SHP77 treated with DMSO at 0.1 percent for 48 hours (cell line): ENCODE data around the gene CSNK2B.

Source experiments
- DNase-seq: peaks from one replicate; lab custom pipeline; 2025; lab: John Stamatoyannopoulos, UW

The CSNK2B gene

DNA sequence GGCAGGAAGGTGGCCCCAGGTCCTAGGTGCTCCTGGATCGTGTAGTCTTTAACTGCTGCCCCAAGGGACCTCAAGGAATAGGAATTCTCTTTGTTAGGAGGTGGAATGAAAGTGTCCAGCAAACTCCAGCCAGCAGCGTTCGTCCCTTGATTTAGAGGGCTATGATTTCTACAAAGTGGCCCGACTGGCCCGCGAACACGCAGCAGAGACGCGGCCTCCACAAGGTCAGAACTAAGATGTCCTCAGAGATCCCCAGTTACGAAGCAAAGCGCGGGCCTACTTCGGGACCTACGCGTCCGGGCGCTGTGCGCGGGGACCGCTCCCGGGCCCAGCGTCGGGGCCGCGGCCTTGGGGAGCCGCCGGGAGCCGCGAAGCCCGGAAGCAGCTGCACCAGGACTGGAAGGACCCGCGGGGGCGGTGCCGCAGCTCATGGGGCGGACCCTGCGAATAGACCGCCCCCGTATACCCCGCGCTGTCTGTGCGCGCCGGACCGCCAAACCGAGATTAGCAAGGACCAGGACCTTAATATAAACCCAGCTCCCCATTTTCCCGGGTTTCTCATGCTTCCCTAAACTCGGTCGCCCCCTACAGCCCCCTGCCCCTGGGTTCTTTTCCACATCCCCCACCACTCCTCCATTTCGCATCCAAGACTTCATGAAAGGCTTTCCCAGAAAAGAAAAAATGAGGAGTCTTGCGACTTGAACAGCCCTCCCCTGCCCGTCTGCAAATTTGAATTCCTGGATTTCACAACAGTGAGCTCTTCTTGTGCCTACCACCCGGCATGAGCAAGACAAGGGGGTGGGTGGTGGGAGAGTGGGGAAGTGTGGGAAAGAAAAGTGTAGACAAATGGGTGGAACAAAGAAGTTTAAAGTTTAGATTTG is 5.3 kb upstream of the CSNK2B start, which contains the start of gene C6orf47:
TSS of gene C6orf47 (minus strand) at position 398 of the 881 bp plus-strand sequence. CDS start 831 bp downstream, outside the sequence.
- peak; percentile 61 for DNase-seq

DNA sequence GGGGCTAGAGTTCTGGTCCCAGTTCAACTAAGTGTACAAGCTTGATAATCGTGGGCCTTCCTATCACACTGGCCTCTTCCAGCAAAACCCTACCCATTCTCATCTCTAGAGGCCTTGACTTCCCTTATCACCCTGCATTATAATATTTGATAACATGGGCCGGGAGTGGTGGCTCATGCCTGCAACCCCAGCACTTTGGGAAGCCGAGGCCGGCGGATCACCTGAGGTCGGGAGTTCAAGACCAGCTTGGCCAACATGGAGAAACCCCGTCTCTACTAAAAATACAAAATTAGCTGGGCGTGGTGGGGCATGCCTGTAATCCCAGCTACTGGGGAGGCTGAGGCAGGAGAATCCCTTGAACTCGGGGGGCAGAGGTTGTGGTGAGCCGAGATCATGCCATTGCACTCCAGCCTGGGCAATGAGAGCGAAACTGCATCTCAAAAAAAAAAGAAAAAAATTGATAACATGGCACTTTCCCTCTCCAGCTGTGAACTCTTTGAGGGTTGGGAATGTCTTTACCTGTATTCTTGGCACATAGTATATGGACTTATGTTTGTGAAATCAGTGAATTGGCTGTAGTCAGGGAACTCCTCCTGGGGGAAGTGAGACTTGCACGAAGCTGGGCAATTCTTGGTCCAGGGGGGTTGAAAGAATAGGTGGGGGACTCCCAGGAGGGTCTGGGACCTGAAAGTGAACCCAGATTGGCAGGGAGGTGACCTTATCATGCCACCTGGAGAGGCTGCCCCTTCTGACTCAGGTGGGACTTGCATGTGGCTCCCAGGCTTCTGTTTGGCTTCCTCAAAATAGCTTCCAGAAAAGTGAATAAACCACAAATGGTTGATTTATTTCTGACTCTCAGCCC is 4.4 kb upstream of the CSNK2B start:
- no peak for DNase-seq

DNA sequence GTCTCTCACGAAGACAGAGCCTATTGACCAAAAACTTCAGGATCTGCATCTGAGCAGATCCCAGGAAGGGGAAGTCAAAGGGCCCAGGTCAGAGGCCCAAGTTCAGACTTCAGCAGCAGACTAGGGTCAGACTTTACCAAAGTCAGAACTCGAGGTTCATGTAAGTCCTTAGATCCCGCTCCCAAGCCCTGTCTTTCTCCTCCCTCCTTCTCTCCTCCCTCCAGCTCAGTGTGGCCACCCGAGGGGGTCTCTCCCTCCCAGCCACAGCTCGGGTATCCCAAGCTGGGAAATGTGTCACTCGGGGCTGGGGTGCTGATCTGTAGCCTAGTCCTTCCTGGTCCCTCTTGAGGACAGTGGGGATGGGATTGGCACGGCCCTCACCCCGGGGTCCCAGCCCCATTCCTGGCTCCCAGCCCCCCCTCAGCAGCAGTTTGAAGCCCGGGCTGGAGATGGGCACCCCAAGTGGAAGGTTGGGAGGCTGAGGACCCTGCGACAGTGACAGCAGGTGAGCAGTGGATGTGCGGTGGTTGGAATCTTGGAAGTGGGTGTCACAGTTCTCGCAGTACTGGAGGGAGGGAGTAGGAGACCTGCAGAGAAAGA is 3.7 kb upstream of the CSNK2B start:
- no peak for DNase-seq

DNA sequence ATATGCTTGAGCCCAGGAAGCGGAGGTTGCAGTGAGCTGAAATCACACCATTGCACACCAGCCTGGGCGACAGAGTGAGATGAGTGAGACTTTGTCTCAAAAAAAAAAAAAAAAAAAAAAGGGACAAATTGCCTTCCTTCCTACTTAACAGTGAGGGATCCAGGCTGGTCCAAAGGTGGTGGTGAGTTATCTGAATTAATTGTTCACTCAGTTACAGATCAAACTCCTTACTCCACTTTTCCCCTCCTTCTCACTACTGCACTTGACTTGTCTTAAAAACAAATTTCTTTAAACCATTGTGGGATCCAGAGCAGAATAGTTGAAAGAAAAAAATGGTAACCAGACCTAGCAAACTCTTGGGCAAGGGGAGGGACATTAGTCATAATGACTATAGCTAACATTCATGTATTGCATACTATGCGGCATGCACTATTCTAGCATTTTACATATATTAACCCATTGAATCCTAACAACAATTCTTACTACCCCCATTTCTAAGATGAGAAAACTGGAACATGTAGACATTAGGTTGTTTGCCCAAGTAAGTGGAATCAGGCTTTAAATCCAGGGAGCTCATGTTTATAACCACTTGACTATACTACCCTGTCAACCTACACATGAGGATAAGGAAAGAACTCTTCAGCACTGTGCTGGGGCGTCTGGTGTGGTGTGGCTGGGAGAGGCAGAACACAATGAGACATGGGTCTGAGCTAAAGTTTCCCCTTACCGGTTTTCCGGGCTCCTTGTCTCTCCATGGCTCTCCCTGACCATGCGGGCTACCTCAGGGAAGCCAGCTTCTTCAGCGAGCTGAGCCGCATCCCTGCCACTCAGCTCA is 2.5 kb upstream of the CSNK2B start:
- no peak for DNase-seq

DNA sequence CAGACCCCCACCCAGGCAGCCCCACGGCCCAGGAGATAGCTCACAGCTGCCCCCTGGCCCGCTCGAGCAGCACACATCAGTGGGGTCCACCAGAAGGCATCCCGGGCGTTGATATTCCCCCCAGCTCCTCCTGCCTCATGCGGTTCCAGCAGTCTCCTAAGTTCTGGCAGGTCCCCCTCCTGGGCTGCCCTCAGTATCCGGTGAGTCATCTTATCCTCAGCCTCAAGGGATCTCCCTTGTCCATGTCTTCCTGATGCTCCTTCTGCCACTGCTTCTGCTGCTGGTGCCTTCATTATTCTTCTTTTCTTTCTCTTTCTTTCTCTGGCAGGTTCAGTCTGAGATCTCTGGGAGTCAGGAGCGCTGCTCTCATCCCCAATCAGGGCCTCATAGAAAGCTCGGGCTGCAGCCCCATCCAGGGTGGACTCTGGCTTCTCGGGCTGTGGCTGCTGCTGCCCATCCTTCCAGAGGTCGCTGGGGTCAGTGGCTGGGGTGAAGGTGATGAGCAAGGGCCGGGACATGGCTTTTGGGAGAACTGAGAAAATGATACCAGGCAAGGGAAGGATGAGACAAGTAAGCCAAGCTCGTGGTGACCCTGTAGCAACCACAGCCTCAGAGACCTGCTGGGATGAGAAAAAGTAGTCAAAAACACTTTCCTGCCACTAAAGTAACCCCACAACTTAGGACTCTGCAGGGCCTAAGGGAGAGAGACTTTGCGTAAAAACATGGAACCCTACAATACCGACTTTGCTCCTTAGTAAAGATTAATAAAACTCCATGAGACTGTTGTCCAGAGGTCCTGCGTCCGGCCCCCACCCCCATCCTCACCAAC is 1.7 kb upstream of the CSNK2B start:
- no peak for DNase-seq

DNA sequence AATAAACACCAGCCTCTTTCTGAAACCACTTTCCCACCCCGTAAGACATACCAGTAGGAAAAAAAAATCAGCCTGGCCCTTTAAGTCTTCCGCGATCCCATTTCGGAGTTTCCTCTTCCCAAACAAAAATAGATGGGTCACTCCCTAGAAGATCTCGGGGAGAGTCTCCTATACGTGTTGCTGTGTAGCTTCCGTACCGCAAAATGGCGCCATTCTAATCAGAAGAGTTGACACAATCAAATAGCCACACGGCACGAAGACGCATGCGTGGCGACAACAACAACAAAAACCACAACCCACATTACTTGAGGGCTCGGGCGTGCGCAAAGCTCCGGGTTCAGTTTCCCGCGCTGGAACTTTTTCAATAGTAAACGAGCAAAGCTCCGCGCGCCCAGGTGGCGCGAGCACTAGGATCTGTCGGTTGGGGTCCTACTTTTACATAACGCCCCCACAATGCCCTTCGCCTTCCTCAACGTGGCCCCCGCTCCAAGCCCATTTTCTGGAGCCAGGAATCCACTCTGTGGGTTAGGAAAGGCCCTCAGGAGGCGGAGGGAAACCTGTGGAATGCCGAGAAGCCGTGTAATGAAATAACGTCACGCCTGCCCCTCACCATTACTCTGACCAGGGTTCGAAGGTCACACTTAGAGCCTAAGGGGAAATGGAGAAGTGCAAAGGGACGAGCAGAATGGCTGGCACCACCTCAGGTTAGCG is 935 bp upstream of the CSNK2B start, which contains the start of gene GPANK1:
TSS of gene GPANK1 (minus strand) at position 208 of the 711 bp plus-strand sequence. CDS start 519 bp downstream, outside the sequence.
- DNase-seq = peak; percentile 75

DNA sequence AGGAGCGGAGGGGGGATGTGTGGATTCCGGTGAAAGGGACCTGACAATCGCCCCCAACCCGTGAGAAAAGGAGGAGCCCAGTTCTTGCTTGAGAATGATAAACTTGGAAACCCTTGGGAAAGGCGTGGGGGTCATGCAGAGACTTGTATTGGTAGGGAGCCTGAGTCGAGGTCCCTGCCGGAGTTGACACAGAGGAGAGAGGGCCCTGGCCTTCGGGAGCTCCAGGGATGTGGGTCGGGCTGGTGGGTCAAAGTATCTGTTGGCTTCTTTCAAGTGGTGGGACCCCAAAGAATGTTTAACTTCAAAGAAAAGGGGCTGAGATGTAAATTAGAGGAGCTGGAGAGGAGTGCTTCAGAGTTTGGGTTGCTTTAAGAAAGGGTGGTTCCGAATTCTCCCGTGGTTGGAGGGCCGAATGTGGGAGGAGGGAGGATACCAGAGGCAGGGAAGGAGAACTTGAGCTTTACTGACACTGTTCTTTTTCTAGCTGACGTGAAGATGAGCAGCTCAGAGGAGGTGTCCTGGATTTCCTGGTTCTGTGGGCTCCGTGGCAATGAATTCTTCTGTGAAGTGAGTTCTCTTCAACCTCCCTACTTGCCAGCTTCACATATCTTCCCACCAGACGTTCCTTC is 571 bp downstream of the CSNK2B start:
- no peak for DNase-seq

DNA sequence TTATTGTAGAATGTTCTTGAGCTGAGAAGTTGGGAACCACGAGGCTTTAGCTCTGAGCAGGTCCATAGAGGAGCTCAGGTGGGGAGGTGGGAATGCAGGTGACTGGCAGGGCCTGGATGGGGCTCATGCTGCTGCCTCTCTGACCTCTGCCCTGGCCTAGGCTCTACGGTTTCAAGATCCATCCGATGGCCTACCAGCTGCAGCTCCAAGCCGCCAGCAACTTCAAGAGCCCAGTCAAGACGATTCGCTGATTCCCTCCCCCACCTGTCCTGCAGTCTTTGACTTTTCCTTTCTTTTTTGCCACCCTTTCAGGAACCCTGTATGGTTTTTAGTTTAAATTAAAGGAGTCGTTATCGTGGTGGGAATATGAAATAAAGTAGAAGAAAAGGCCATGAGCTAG is 3.8 kb downstream of the CSNK2B start, which contains the start of gene LY6G5B:
TSS of gene LY6G5B (plus strand) at position 301 of the 400 bp plus-strand sequence. CDS start 975 bp downstream, outside the sequence.
- no peak for DNase-seq

DNA sequence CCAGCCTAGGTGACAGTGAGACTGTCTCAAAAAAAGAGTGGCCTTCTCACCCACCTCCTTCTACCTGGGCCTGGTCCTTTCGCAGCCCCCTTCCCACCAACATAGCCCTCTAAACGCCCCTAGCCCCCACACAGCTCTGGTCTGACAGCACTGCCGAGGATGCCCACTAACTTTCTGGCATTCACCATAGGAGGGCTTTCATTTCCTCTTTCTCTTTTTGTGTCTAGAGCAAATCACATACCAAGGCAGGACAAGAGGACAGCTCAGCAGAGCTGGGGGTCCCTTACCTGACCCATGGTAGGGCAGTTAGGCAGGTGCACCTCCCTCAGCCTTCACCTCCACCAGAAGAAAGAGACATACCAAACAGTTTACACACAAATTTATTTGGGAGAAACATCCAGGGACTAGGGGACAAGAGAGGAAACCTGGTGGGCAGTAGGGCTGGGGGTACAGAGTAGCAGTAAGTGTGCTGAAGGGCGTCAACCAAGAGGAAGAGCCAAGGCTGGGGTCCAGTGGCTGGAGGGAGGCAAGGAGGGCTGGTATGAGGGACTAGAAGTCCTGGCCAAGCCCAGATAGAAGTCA is 10.5 kb downstream of the CSNK2B start:
- DNase-seq = no peak

DNA sequence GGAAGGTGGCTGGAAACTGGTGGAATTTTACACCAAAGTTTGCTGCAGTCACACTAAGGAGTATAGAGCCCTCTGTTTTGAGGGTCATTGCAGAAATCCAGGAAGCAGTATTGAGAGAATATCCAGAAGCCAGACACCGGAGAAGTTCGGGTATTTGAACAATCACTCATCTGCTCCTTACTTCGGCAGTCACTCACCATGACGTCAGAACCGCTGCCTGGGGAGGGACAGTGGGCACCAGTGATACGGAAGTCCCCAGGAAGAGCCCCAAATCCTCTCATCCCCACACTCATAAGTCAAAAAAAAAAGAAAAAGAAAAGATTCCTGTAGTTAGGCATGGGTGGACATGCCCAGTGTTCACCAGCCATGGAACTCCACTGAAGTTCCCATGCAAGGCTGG is 11.0 kb downstream of the CSNK2B start:
- no peak for DNase-seq

DNA sequence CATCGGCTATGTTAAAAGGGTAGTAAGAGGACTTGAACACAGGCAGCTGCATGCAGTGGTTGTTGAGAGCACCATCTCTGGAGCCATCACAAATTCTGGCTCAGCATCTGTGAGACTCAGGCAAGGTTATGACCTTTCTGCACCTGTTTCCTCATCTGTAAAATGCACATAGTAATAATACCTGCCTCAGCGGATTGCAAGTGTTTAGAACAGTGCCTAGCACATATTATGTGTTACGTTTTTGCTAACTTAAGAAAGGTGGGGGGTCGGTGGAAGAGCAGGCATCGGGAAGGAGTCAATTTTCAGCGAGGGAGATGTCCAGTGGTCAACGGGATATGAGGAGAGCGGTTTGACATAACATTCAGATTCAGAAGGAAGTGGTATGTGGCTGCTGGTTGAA is 12.1 kb downstream of the CSNK2B start:
- DNase-seq = no peak

DNA sequence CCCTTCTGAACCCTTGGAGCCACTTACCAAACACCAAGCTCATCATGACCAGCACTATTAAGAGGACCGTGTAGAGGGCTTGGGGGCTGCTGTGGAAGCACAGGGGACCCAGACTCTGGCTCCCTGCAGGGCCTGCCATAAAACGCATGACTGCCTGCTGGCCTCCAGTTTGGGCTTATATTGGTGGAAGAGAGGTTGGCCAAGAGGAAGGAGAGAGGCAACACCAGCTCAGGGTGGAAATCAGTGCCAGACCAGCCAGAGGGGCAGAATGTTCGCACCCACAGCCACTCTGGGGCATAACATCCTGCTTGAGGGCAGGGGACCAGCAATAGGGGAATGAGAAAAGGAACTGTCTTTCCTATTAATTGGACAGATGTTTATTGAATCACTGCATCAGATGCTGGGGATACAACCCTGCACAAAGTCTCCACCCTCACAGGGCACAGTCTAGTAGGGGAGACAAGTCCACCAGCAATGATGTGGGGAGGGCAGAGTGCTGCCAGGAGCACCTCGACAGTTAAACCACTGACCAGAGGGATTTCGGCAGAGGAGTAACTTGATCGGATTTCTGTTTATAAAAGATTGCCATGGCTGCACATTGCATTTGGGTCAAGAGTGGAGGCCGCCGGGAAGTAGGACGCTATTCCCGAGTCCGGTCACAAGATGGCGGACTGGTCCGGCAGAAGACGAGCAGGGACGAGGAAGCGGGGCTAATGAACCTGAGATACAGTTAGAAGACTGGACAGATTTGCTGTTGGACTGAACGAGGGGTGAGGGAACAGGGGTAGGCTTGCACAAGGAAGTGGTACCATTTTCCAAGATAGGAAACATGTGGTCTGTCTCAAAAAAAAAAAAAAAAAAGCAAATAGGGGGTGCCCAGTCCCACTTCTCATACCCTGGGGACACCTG is 14.6 kb downstream of the CSNK2B start, which contains the start of gene LY6G5C:
TSS of gene LY6G5C (minus strand) at position 842 of the 909 bp plus-strand sequence. CDS start at position 148, 694 bp downstream.
- DNase-seq = peak; percentile 74

DNA sequence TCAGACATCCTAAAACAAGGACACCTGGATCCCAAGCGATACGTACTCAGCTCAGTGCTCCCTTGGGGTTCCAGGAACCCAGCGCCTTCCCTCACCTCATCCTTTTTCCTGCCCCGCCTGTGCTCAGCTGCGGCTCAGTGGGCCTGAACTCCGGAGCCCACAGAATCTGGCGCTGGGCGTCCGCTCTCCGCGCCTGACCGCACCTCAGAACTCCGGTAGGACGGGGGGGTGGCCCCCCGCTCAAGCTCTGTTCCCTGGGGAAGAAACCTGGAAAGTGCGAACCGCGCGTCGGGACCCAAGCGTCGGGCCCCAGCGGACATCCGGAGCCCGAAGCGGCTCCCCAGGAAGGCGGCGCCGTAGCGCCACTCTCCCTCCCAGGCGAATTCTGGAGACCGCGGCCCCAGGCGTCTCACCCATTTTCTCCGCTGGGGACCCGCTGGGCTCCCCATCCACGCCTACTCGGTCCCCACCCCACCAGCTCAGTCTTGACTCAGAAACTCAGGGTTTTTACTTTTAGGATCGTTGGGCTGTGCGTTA is 15.3 kb downstream of the CSNK2B start:
- no peak for DNase-seq

DNA sequence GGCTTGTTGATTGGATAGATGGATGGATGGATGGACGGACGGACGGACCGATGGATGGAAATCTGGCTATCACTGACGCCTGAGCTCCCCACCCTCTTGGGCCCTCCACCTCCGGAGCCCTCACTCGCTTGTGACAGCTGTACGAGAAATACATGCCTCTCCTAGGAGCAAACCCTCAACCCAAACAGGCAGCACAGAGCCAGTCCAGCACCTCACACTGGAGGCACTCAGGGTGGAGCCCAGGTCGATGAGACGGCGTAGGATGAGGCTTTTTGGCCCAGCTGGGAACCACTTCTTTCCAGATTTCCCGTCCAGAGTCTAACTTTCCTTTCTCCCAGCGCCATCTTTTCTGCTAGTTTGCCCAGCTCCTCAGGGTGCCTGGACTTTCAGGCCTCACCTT is 17.7 kb downstream of the CSNK2B start:
- DNase-seq = no peak

DNA sequence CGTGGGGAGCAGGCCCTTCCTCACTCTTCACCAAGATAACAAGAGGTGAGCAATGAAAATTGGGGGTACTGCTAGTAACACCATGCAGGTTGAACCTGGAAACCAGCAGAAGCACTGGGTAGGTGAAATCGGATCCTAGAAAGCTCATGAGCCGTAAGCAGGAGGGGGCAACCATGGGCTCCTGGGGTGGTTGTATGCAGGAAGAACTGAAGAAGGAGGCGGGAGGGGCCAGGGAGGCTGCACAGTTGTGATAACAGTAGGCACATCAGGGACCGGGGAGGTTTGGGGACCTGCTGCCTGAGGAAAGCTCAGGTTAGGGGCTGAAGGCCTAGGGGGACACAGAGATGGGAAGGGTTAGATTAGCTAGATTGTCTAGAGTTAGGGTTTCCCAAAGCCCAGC is 20.6 kb downstream of the CSNK2B start:
- DNase-seq = no peak

DNA sequence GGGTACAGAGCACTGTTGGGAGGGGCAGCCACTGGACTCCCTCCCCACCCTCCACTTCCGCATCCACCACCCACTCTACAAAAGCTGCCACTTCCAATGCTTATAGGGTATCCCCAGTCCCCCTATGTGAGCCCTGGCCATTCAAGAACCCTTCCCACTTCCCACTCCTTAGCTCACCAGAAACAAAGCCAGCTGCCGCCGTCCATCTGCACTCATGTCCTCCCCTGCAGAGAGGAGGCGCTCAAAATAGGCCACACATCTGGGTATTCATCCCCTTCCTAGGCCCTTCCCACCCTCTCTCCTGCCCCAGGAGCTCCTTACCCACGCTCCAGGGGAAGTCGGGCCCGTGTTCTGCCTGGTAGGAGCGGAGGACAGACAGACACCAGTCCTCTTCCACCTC is 21.4 kb downstream of the CSNK2B start:
- no peak for DNase-seq
